GM20000 (cell line): ENCODE measurements around the gene SSPN.

Experiments
- DNase-seq: peaks from one replicate; pipeline ENCODE4 v3.0.0; 2012; ENCODE audit warnings: low spot score
- TF ChIP-seq, protein P1 (sequence below): IDR thresholded peaks from 2 replicates; pipeline ENCODE4 v1.5.1; 2012; ENCODE audit warnings: mild to moderate bottlenecking, control low read depth; ENCODE audit errors: extremely low read depth, missing control alignments

Gene SSPN, protein sequence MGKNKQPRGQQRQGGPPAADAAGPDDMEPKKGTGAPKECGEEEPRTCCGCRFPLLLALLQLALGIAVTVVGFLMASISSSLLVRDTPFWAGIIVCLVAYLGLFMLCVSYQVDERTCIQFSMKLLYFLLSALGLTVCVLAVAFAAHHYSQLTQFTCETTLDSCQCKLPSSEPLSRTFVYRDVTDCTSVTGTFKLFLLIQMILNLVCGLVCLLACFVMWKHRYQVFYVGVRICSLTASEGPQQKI

DNA sequence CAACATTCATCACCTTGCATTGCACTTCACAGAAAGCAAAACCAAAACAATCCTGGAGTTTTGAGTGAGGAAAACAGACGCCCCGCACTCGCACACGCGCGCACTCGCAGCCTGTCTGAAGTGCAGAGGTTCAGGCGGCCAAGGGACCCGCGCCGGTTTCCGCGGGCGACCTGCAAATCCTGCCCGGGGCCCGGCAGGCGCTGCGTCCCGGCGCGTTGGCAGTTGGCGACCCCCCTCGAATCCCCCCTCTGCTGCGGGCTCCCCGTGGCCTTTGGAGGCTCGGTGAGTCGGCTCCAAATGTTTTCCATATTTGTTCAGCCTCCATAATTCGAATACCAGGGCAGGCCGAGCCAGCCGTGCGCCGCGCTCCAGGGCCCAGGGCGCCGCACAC, at the start of gene SSPN:
SSPN (plus strand) TSS at position 324 of the 391 bp plus-strand sequence. CDS start 100 bp downstream, outside the sequence.
- peak; percentile 32 for DNase-seq
- TF ChIP-seq, protein P1, sequence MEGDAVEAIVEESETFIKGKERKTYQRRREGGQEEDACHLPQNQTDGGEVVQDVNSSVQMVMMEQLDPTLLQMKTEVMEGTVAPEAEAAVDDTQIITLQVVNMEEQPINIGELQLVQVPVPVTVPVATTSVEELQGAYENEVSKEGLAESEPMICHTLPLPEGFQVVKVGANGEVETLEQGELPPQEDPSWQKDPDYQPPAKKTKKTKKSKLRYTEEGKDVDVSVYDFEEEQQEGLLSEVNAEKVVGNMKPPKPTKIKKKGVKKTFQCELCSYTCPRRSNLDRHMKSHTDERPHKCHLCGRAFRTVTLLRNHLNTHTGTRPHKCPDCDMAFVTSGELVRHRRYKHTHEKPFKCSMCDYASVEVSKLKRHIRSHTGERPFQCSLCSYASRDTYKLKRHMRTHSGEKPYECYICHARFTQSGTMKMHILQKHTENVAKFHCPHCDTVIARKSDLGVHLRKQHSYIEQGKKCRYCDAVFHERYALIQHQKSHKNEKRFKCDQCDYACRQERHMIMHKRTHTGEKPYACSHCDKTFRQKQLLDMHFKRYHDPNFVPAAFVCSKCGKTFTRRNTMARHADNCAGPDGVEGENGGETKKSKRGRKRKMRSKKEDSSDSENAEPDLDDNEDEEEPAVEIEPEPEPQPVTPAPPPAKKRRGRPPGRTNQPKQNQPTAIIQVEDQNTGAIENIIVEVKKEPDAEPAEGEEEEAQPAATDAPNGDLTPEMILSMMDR: no peak

DNA sequence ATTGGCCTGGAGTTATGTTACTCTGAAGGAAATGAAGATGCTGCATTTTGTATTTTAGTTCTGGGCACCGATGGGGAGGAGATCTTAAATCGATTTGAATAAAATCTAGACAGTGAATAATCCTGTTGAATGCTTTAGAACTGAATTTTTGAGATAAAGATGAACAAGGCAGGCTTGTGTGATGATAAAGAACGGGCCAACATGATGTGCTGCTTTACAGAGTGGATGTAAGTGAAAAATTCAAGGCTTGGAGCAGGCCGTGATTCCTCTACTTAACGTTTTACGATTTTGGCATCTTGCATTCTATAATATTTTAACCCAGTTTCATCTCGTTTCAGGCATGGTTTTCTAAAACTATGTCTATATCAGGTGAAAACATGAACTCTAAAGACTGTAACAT, 47.1 kb upstream of the SSPN start:
- TF ChIP-seq, protein P1: no peak
- no peak for DNase-seq

DNA sequence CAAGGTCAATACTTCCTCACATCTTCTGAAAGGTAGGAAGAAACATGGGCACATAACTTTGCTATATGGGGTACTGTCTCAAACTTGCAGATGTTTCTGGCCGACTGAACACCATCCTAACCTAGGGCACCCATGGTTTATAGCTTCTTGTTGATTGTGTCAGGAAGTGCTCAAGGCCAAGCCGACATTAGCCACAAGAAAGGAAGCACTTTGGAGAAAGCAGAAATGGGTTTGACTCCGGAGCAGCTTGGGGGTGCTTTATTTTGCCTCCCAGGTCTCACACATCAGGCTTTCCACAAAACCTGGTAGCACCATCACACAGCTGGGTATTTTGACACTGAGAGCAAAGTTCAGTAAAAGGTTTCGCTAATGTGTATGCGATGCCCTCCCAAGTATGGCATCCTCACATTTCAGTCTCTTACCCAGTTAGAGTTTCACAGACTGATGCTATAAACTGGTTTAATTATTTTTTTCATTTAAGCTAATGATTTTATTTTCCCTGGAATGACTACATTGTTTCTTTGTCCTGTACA, 45.3 kb upstream of the SSPN start:
- TF ChIP-seq, protein P1: no peak
- no peak for DNase-seq

DNA sequence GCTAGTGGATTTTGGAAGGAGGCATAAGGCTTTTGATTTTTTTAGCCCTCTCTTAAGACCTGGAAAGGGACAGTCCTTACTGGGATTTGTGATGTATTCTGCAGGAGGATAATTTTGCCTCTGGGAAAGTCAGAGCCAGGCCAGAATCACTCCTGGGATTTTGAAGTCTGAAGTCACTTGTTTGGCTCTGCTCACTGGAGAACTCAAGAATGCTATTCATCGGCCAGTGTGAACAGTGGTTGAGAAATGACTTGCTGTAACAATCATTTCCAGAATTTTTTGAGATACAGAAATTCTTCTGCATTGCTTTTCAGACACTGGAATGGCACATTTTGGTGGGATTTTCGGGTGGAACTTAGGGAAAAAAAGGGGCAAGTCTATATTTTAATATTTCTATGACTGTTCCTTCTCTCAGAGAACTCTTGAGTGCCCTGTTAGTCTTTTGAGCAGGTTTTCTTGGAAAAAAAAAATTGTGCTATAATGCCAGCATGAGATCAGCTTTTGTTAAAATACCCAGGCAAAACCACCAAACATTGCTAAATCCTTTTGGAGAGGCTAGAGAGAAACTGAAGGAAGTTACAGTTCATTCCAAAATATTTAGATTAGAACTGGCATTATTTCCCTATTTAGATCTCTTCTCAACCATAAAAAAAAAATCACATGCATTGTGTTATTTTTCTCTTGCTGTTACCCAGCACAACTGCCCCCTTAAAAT, 44.5 kb upstream of the SSPN start:
- DNase-seq: no peak
- TF ChIP-seq, protein P1: no peak

DNA sequence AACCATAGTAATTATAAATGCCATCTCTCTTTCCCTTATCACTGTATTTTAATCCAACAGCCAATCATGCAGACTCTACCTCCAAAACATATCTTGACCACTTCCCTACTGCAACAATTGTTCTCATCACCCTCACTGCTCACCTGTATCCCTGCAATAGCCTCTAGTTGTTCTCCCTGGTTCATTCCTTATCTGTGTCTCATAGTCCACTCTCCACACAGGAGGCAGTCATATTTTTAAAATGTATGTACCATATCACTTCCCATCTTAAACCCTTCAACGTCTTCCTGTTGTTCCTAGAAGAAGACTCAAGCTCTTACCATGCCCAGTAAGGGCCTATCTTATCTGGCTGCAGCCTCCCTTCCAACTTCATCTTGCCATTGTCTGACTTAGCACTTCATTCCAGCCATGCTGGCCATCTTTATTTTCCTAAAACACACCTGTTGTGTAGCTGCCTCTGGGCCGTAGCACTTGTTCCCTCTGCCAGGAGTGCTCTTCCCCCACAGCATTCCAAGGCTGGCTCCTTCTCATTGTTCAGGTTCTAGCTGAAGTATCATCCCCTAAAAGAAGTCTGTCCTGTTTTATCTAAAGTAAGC, 42.8 kb upstream of the SSPN start:
- TF ChIP-seq, protein P1: no peak
- DNase-seq: no peak

DNA sequence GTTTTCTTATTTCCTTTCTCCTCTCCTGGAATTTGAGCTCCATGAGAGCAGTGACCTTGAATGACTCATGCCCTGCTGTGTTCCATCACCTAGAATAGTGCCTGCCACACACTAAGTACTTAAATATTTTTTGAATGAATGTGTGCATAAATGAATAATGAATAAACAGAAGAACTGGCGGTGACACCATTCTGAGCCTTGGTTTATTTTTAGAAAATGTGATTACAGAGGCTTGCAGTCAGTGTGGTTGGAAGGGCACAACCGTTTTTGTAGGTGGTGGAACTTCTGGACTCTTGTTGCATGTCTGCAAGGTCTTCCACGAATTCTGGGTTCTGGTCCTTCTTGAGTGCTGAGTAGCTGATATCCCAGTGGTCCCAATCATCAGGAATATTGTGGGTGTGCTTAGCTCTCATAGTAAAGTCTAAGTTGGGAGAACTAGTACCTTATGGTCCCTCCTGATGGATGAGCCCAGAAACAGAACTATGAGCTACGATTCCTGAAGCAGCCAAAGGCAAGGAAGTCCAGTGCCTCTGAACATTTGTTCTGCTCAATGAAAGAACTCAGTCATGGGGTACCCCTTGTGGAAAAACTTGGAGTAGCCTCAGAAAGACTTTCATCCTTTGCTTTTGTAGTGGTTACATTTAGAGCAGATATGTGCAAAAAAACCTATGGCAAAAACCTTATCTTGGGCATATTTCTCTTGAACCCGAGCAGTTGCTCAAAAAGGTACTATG, 41.8 kb upstream of the SSPN start:
- DNase-seq: no peak
- TF ChIP-seq, protein P1: no peak
